ENCODE data around the gene RACK1.
"Not testable (repeated sequence)": the region's sequence is repeated elsewhere in the genome, so short reads cannot be mapped to it uniquely, and the experiment has no call there.

Gene RACK1

DNA sequence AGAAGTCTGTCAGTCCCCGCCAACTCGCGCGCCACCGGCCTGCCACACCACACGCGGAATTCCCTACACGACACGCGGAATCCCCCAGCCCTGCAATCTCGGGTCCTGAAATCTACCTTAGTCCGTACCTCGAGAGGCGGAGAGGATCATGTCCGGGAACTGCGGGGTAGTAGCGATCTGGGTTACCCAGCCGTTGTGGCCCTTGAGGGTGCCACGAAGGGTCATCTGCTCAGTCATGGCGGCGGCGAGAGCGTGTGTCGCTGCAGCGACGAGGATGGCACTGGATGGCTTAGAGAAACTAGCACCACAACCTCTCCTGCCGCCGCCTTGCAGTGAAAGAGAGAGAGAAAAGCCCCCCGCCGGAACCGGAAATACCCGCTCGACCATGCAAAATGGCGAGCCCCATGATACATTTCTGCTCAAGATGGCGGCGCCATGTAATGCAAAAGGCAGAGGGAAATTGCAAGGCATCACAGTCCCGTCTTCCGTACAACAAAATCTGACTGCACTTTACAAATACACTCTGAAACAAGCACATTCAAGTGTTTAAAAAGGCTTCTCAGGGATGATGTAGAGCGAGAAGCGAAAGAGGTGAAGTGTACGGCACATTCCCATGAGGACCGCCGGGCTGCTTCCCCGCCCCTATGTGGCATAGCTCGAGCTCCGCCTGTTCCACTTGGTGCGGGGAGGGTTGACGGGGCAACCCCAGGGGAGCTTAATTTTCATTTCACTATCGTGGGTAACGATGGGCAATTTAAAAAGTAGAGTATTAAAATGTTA, at the start of gene RACK1:
Gene RACK1, minus strand, starts transcription at position 343 of the 780 bp plus-strand sequence. Its CDS starts 106 bp downstream, at position 237.
- DNase-seq (ENCODE audit: low spot score) = peak; percentile 85

DNA sequence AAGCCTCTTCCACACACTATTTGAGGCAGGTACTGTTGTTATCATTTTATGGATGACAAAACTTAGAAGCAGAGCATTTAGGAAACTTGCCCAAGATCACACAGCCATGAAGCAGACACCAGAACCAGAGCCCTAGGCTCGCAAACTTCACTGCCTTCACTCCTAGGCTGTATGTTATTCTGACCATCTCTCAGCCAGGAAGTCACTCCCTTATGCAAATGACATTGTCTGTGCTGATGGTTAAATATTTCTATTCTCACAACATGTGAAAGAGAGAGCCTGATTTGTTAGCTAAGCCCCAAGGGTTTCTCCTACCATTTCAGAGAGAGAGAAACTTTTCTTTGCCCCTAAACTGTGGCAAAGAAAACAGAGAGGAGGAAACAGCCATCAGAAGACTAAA, 43.6 kb upstream of the RACK1 start:
- not testable (repeated sequence) for DNase-seq (ENCODE audit: low spot score)

DNA sequence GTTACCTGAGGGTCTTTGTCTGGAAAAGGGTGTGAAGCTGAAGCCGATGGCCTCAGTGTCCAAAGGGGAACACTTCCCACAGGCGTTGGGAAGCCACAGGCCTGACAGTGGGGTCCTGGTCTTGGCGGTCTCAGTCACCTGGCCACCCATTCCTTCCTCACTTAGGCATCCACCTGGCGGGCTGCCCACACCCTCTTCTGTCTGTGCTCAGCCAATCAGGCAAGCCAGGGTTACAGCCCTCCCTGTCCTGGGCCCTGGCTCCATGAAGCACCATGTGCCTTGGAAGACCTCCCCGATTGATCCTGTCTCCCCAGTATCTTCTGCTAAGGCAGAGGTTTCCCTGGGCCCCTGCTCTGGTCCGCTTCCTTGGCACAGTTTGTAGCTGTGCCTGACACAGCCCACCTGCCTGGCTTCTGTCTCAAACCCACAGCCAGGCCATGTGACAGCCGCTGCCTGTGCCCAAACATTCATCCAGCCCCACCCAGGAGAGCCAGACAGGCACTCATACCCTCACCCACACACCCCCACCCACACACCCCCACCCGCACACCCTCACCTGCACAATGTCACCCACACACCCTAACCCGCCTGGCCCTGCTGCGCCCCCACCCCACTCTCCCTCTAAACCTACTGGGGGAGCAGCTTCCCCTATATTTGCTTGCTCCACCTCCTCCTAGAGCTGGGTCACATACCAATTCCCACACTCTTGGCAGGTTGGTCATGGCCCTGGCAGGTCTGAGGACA, 42.4 kb upstream of the RACK1 start:
- DNase-seq (ENCODE audit: low spot score) = not testable (repeated sequence)

DNA sequence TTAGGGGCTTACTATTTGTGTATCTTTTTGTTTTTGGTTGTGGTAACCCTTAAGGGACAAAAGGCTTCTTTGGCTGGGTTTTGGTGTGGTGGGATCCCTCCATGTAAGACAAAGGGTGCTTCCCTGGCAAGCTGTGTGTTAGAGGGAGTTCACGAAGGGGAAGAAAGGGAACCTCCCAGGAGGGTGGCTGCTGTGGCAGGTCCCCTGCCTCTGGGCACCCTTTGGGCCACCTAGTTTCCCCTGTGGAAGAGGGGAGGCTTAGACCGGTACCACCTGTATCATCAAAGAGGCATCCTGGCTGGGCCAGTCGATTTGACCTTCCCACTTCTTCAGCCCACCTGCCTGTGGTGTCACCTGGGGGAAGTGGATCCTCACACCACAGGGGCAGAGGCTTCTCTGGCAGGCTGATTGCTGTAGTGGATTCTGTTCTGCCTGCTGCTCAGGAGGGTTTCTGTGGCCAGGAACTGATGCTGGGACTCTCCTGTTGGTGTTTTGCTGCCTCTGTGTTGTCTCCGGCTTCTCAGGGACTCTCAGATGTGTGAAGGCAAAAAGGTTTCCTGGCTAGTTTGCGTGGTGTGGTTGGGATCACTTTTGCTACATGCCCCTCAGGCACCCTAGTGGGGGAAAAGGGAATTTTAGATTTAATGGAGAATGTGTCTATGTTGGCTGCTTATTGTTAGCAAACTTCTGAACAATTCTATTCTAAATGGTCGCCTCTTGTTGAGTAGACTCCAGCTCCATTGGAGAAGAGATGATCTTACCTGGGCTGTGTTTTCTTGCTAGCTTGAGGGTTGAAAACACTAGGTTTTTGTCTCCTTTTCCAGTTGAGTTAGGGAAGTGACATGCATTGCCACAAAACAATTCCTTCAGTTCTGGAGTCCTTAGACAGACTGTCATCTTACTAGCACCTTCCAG, 40.4 kb upstream of the RACK1 start:
- not testable (repeated sequence) for DNase-seq (ENCODE audit: low spot score)

DNA sequence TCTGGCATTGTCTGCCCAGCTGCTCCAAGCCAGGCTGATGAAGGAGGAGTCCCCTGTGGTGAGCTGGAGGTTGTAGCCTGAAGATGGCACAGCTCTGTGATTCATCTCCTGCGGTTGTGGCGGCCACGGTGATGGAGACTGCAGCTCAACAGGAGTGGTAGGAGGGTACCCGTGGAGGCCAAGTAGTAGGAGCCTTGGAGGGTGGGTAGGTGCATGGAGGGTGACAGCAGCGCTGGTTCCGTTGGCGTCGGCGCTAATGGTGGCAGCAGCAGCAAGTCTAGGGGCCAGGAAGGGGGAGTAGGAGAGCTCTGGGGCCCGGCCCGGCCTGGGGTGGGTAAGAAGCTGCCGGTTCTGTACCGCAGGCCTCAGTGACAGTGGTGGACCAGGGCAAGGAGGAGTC, 39.6 kb upstream of the RACK1 start:
- DNase-seq (ENCODE audit: low spot score) = no peak

DNA sequence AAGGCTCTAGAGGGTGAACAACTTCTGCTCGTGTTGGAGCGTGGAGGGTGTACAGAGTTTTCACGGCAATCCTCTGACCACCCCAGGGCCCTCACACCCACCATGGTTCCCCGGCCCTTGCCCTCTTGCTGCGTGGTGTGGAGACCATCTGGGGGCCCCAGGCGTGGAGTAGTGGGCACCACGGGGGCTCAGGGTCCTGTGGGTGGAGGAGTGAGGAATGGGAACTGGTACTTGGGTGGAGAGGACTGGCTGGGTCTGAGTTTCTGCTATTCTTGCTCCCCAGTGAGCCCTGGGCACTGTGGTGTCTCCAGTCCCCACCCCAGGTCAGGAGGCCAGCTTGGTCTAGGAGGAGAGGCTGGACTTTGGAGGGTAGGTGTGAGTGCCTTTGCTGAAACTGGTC, 39.2 kb upstream of the RACK1 start:
- DNase-seq (ENCODE audit: low spot score) = no peak

DNA sequence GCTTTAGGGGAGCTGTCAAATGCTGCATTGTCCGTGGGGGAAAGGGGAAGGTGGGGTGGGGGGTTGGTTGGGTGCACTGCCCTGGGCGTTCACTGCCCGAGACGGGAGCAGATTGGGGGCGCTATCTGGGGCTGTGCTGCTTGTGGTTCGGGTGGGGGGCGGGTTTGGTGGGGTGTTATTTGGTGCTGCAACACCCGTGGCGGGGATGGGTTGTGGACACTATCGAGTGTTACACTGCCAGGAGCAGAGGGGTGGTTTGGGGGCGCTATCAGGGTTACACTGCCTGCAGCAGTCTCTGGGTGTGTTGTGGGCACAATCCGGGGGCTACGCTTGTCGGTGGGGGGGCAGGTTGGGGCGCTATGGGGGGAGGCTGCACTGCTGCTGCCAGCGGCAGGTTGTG, 38.7 kb upstream of the RACK1 start:
- not testable (repeated sequence) for DNase-seq (ENCODE audit: low spot score)

DNA sequence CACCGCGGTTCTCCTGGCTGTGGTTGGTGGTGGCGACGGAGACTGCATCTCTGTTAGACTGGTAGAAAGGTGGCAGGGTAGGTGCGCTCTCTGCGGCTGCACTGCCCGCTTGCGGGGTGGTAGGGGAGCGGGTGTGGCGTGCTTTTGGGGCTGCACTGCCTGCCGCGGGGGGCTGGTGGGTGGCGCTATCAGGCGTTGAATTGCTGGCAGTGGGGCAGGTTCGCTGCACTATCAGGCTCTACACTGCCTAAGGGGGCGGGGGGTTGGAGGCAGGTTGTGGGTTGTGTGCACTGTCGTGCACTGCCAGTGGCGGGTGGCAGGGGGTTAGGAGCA, 38.2 kb upstream of the RACK1 start:
- no peak for DNase-seq (ENCODE audit: low spot score)

DNA sequence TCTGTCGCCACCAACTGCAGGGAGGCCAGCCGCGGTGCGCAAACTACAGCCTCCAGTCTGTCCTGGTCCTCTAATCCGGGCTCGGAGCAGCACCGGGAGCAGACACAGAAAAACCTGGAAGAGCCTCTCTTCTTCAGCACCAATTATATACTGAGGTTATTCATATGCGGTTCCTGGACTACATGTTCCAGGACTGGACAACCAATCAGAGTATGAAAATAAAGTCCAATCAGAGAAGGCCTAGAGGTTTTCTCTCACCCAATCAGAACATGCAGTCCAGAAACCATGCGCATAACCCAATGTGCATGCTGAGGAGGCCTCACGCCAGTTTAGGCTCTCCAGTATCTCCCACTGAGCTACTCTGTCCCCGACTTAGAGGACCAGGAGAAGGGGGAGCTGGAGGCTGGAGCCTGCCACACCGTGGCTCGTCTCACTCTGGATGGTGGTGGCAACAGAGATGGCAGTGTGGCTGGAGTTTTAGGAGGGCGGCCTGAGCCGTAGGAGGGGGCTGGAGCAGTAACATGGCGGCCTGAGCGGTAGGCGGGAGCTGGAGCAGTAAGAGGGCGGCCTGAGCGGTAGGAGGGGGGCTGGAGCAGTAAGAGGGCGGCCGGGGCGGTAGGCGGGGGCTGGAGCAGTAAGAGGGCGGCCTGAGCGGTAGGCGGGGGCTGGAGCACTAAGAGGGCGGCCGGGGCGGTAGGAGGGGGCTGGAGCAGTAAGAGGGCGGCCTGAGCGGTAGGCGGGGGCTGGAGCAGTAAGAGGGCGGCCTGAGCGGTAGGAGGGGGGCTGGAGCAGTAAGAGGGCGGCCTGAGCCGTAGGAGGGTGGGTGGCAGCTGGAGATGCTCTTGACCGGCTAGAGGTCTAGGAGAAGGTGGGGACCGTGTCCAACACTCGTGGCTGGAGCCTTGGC, 37.6 kb upstream of the RACK1 start:
- peak; percentile 85 for DNase-seq (ENCODE audit: low spot score)

DNA sequence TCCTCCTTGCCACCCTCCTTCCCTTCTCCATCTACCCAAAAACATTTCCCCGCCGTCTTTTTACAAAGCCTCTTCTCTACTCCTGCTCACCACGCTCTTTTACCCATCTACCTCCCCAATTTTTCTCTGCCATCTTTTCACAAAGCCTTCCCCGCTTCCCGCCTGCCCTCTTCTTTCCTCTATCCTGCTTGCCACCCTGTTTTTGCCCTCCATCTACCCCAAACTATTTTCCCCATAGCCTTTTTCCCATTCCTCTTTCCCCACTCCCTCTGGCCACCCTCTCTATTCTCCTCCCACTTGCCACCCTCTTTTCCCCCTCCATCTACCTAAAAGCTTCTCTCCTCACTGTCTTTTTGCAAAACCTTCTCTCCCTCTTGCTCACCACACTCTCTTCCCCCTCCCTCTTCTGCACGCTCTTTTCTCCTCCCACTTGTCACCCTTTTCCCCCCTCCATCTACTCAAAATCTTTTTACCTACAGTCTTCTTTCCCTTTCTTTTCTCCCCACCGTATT, 36.6 kb upstream of the RACK1 start:
- no peak for DNase-seq (ENCODE audit: low spot score)

DNA sequence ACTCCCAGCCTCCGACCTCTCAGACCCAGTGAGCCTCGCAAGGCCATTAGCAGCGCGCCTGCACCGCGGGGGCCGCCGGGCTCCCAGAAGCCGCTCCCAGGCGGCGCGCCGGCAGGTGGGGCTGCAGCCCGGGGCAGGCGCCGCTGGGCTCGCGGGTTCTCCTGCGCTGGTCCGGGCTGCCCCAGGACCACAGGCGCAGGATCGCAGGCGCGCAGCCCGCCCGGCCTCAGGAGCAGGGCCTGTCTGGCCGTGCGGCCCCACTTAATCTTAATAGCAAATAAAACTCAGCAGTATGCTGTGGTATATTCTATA, 29.7 kb upstream of the RACK1 start:
- not testable (repeated sequence) for DNase-seq (ENCODE audit: low spot score)

DNA sequence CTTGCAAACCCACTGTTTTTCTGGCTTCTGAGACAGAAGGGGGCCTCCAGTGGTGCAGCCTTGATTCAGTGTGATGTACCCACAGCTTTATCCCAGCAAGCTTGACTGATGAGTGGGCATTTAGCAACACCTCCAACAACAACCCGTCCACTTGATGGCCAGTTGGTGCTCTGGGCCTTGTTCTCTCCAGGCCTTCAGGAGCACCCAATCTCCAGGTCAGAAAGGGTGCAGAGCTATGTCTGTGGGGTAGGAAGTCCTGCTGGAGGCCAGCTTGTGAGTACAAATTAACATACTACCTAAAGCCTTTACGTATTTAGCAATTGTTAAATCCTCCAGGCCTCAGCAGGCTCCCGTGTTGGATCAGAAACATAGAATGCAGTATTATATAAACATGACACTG, 27.4 kb upstream of the RACK1 start:
- DNase-seq (ENCODE audit: low spot score) = no peak

DNA sequence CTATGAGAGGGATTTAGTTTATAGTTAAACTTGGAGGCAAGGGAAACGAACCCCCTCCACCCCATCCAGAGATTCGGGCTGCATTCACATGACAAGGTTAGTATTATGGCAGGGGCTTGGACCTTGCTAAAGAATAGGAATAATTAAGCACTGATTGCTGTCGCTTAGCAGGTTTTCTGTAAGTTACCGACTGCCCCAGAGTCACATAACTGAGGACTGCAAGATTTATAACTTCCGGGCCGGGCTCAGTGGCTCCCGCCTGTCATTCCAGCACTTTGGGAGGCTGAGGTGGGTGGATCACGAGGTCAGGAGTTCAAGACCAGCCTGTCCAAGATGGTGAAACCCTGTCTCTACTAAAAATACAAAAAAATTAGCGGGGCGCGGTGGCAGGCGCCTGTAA, 24.2 kb upstream of the RACK1 start:
- DNase-seq (ENCODE audit: low spot score) = not testable (repeated sequence)

DNA sequence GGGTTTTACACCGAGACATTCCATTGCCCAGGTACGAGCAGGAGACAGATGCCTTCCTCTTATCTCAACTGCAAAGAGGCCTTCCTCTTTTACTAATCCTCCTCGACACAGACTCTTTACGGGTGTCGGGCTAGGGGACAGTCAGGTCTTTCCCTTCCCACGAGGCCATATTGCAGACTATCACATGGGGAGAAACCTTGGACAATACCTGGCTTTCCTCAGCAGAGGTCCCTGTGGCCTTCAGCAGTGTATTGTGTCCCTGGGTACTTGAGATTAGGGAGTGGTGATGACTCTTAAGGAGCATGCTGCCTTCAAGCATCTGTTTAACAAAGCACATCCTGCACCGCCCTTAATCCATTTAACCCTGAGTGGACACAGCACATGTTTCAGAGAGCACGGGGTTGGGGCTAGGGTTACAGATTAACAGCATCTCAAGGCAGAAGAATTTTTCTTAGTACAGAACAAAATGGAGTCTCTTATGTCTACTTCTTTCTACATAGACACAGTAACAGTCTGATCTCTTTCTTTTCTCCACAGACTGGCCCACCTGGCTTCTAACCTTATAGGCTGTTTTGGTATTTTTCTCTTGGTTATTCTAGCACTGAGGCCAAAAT, 23.7 kb upstream of the RACK1 start:
- DNase-seq (ENCODE audit: low spot score) = not testable (repeated sequence)

DNA sequence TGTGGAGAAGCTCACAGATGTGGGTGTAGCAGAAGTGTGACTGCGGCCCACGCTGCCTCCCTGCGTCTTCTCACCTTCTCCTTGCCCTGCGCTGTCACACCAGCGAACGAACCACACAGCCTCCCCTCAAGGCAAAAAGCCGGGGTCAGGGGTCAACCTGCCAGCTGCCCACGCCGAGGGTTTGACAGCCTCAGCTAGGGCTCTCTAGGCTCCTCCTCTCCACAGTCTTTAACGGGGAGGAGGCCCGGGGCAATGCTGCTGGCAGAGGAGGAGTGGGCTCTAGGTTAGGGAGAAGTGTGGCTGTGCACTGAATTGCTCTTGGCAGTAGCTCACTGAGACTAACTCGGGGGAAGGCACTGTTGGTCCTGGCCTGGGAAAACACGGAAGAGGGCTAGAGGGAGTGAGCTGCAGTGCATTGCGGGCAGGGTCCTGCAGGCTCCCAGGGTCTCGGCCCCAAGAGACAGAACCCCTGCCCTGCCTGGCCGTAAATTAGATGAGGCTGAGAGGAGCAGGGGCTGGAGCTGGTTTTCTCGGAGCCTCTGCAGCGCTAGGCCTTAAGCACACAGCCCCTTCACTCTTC, 21.5 kb upstream of the RACK1 start:
- no peak for DNase-seq (ENCODE audit: low spot score)

DNA sequence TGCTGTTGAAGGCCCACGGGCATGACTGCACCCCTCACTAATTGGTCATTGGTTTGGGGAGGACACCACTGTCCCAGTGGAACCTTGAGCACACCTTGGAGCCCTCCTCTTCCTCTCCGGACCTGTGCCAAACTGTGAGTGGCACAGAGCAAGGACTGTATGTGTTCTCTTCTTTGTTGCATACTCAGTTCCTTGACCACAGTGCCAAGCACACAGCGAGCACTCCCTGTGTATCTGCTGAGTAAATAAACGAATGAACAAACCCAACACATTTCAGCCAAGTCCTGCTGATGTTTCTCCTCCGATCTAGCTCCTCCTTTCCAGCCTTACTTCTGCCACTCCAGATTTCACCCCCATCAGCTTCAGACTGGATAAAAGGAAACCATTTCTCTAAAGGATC, 19.9 kb upstream of the RACK1 start:
- DNase-seq (ENCODE audit: low spot score) = no peak

DNA sequence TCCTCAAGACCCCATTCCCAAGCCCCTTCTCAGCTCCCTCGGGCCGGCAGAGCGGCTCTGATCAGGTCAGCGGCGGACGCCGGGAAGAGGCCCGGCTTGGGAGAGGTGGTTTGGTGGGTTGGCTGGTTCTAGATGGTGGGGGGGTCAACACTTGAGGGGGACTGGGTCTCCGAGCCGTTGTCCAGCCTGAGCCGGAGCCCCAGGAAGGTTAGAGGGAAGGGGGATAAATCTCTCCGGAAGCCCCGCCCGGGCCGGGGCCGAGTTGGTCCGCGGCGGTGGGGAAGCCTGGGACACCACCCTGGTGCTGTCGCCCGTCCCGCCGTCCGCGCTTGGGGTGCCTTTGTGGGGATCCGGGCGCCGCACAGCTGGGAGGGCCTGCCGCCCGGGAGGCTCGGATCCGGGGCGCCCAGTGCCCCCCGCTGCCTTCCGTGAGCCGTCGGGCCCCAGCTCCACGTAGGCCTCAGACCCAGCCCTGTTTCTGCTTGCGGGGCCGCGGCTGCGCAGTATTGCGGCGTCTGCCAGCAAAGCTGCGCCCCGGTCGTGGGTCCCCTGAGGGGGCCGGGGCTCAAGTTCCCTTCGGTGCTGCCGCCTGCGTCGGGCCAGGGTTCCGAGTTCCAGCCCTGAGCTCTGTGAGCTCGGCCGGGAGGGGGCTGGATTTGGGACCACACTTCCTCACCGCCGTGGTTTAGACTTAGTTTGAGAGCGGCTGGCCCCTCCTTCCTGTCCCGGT, 17.8 kb upstream of the RACK1 start:
- DNase-seq (ENCODE audit: low spot score) = peak; percentile 51

DNA sequence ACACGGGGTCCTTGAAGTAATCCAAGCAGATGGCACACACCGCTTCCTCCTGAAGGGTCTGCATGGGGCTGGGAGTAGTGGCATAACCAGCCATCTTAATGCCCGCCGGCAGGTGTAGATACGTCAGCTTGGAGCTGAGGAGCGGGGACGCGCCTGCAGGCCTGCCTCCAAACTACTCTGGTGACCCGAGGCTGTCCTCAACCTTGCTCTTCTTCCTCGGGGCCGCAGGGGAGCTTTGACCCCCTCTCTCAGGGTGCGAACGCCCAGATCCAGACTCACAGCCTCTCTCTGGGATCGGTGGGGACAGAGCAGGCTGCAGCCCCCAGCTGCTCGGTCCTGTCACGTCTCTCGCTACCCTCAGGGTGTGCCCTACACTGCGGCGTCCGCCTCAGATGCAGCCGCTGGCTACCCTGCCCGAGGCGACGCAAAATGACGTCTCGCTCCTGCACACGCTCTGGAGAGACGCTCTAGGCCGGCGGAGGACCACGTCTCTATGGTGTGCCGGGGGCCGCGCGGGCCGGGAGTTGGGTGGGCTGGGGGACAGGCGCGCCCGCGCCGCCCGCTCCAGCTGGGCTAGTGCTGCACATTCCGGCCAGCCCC, 17.1 kb upstream of the RACK1 start, which contains the start of gene TRIM52:
Gene TRIM52, minus strand, starts transcription at position 424 of the 600 bp plus-strand sequence. Its CDS starts 330 bp downstream, at position 94.
- DNase-seq (ENCODE audit: low spot score) = peak; percentile 77

DNA sequence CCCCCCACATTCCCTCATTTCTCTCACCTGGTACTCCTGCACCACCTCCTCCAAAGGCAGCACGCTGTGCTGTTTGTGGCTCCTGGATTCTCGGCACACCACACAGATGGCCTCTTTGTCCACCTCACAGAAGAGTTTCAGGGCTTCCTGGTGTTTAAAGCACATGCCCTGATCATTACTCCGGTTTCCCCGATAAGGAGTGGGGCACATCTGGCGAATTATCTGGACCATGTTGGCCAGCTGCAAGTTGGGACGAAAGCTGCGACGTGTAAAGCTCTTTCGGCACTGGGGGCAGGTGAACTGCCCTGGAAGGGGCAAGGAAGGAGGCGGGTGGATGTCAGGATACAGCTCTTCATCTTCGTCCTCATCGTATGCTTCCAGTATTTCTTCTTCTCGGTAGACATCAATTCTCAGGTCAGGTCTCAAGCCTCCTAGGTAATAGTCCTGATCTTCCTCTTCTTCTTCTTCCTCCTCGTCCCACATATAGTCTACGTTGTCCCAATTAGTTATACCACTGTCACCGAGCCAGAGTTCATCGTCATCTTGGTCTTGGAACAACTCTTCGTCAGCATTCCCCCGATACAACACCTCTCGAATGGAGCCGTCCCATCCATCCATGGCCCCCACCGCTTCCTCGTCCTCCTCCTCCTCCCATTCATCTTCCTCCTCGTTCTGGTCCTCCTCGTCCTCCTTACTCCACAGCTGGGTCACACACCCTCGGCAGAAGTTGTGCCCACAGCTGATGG, 16.4 kb upstream of the RACK1 start:
- no peak for DNase-seq (ENCODE audit: low spot score)

Data from HuH-7.5 (cell line).